HG03045 (cell line): ENCODE results near the gene MATCAP1.
A peak's percentile ranks its signal among the peaks of the same experiment; 100 is the strongest.

ENCODE experiments used
- ATAC-seq: cut with Tn5 transposase; IDR thresholded peaks from one replicate; pipeline ENCODE4 v1.9.1; 2021; ENCODE audit warnings: mild to moderate bottlenecking, moderate library complexity; ENCODE audit not compliant: unreplicated experiment

MATCAP1 gene

DNA sequence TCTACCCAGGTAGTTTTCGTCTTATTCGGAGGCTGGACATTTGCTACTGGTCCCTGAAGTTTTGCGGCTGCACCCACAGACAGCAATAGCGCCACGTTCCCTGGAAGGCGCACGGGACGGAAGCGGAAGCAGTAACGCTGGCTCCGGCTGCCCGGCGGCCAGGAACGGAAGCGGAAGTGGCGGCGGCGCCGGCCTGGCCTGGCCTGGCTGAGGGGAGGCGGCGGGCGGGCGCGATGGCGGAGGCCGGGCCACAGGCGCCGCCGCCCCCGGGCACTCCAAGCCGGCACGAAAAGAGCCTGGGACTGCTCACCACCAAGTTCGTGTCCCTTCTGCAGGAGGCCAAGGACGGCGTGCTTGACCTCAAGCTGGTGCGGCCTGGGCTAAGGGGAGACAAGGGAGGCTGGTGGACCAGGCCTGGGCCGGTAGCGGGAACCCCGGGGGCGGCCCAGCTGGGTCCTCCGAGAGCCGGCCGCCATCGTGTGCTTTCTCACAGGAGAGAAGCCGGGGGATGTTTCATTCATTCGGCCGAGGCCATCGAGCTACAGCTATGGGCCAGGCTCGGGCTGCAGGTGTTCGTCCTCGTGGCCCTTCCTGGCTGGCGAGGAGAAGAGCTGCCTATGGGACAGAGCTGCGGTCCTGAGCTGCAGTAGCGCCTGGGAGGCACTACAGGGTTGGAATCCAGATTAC, 8.4 kb upstream of the MATCAP1 start, which contains the start of gene E2F4:
E2F4 (plus strand) TSS at position 161 of the 687 bp plus-strand sequence; CDS start at position 234, 73 bp downstream.
- ATAC-seq, result peak; percentile 83

- ATAC-seq, result no peak
Measured at GRCh38 chr16:67191411-67191994, 7.7 kb upstream of the MATCAP1 start.

GRCh38 chr16:67190448-67191399, 7.0 kb upstream of the MATCAP1 start:
- no peak for ATAC-seq

GRCh38 chr16:67190041-67190440, 6.3 kb upstream of the MATCAP1 start, which contains the start of gene EXOC3L1:
Gene EXOC3L1 (minus strand): TSS chr16:67190136. CDS start chr16:67189676, 460 bp downstream.
- no peak for ATAC-seq

DNA sequence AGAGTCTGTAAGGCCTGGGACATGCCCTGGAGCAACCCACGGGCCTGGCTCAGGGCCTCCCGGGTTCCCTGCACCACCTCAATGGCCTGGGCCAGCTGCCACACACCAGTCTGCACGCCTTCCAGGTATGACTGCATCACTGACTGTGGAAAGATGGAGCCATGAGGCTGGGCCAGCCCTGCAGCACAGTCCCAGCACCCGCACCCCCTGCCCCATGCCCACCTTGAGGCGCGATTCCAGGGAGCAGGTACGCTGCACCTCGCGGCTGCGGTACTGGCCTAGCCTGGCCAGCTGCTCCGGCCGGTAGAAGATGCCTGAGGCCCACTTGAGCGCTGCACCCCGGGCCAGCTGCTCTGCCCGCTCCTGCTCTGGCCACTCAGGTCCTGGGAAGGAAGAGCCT, 5.0 kb upstream of the MATCAP1 start:
- no peak for ATAC-seq

DNA sequence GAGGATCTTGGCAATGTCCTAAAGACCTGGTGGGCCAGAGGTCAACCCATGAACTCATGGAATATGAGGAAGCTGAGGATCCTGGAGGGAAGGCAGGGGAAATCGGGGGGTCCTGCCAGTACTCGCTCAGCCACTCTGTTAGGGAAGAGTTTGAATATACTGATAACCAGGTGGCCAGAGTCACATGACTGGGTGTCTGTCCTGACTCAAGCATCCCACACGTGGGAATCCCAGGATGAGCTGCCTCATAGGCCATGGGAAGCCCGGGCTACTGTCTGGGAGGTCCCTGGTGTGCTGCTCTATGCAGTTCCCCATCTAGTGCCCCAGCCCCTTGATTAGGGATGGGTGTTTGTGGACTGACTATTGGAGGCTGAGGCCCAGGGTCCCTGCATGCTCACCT, 4.6 kb upstream of the MATCAP1 start:
- ATAC-seq, result no peak

GRCh38 chr16:67187175-67187890, 3.6 kb upstream of the MATCAP1 start:
- ATAC-seq, result no peak

- ATAC-seq, result no peak
Measured at GRCh38 chr16:67186550-67186950, 2.8 kb upstream of the MATCAP1 start.

DNA sequence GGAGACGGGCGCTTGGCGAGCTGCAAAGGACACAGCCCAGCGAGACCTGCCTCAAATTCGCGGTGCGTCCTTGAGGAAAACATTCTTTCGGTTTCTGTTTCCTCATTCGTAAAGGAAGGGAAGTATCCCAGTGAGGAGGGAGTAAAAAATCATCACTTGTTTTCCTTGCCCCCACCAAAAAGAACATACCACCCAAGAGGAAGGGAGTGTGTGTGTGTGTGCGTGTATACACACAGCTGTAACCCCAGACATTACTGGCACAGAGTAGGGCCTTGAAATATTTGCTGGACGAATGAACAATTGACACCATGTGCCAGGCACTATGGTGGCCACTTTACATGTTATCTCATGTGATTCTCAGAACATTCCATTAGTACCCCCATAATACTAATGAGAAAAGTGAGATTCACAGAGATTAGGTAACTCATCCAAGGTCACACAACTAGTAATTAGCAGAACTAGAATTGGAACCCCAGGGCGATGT, 1.9 kb upstream of the MATCAP1 start:
- ATAC-seq, result no peak

DNA sequence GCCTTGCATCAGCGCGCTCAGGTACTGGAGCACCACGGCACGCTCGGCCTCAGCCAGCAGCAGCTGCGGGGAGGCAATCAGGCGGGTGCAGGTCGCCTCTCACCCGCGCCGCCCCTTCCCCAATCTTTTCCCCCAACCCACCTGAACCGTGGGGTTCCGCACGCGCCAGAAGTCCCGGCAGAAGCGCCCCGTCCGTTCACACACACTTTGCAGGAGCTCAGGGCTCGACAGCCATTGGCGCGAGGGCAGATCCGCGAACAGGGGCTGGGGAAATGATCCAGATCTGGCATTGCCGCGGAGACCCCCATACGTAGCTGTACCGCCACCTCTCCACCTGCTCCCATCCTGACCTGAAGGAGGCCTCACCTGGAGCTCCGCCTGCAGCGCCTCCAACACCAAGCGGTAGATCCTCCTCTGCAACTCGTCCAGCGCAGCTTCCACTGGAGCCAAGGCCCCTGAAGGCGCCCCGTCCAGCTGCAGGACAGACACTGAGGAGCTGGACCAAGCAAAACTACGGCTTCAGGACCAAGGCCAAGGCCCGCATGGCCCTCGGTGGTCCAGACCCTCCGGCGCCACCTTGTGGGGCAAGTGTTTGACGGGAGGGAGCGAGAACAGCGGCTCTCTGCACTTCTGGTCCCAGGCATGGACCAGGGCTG, 1.4 kb upstream of the MATCAP1 start:
- no peak for ATAC-seq

DNA sequence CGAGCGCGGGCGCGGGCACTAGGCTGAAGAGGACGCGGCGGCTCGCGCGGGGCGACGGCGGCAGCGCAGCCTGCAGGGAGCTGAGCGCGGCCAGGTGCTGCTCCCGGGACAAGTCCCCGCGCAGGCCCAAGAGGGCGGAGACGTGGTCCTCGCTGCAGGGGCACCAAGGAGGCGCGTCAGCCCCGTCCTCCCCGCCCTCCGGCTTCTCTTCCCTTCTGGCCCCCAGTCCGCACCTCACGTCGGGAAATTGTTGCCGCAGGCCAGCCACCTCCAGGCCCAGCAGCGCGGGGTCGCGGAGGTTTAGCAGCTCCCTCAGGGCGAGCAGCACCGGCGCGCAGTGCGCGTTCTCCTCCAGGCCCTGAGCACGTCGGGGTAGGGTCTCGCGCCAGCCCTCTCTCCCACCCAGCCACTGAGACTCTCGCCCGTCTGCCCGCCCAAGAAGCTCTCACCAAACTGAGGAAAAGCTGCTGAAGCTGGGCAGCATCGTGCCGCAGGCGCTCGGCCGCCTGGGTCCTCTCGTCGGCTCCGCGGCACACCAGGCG, 761 bp upstream of the MATCAP1 start:
- no peak for ATAC-seq

- ATAC-seq, result no peak
Measured at GRCh38 chr16:67183284-67183626, 508 bp downstream of the MATCAP1 start.

- ATAC-seq, result no peak
Measured at GRCh38 chr16:67182288-67182687, 1.5 kb downstream of the MATCAP1 start.

- no peak for ATAC-seq
Measured at GRCh38 chr16:67181346-67181745, 2.4 kb downstream of the MATCAP1 start.

GRCh38 chr16:67180166-67180565, 3.6 kb downstream of the MATCAP1 start:
- no peak for ATAC-seq

DNA sequence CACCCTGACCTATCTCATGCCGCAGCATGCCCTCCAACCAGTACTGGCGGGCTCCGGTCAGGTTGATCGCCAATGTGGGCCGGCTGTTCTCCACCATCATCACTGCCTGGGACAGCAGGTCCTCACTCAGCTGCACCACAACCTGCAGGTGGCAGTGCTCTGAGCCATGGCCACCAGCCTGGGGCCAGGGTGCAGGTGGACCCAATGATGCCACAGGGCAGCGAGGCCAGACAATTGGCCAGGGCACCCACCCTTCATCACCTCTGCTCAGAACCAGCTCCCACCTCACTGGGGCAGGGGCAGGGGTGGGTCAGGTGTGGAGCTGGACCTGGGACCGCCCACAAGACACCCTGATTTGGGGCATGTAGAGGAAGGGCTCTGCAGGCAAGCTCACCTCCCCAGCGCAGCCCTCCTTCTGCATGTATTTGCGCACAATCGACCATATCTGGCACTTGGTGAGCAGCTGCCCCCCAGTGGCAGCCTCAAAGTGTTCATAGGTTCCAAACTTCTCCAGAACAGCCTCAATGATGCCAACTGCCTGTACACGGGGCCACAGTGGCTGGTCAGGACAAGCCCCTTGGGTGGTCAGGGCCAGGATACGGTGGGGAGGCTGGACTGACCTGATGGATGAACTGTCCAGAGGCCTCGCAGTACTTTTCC, 4.2 kb downstream of the MATCAP1 start:
- ATAC-seq, result no peak

- no peak for ATAC-seq
Measured at GRCh38 chr16:67177743-67178699, 5.7 kb downstream of the MATCAP1 start.

GRCh38 chr16:67176662-67177061, 7.1 kb downstream of the MATCAP1 start:
- no peak for ATAC-seq
